HFF-Myc (cell line): Measurements from ENCODE around the gene PTPN1.

Experiments used
- DNase-seq: peaks from one replicate; pipeline ENCODE4 v3.0.0-alpha.2; 2011; ENCODE audit warnings: low read depth; ENCODE audit errors: extremely low read depth
- H3K4me3 ChIP-seq: replicated peaks from 2 replicates; pipeline ENCODE4 v1.5.1; 2011; ENCODE audit warnings: low read depth, mild to moderate bottlenecking, control low read depth, low read length
- TF ChIP-seq, protein P1 (sequence below): IDR thresholded peaks from 2 replicates; pipeline ENCODE4 v1.5.1; 2012; ENCODE audit warnings: mild to moderate bottlenecking, low read depth, low read length, control low read depth; ENCODE audit errors: missing control alignments

Gene PTPN1

DNA sequence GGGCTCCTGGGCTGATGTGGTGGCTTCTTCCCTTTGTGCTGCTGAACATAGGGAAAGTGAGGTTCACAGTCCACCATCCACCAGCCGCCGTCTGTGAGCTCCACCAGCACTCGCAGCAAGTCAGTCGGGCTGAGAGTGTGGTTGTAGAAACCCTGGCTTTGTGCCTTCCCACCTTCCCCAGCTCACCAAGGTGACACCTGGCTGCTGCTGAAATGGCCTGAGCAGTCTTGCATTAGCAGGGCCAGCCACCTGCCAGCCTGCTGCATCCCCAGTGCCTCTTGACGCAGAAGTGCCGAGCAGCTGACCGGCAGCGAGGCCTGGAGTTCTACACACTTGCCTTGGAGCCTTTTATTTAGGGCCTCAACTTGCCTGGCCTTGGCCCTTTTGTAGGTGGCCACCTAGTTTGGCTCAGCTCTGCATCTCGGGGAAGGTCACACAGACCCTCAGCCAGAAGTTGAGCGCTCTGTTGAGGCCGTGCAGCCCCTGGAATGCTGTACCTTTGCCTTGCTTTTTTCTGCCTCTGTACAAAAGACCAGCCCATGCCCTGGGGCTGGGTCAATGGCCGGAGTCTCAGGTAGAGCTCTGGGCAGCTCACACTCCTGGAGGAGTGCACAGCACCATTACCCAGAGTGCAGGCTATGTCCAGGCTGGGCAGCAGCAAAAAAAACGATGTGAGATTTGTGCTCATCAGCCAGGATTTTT is 76.5 kb downstream of the PTPN1 start:
- no peak for DNase-seq
- H3K4me3 ChIP-seq = no peak overlapping the region
- TF ChIP-seq, protein P1, sequence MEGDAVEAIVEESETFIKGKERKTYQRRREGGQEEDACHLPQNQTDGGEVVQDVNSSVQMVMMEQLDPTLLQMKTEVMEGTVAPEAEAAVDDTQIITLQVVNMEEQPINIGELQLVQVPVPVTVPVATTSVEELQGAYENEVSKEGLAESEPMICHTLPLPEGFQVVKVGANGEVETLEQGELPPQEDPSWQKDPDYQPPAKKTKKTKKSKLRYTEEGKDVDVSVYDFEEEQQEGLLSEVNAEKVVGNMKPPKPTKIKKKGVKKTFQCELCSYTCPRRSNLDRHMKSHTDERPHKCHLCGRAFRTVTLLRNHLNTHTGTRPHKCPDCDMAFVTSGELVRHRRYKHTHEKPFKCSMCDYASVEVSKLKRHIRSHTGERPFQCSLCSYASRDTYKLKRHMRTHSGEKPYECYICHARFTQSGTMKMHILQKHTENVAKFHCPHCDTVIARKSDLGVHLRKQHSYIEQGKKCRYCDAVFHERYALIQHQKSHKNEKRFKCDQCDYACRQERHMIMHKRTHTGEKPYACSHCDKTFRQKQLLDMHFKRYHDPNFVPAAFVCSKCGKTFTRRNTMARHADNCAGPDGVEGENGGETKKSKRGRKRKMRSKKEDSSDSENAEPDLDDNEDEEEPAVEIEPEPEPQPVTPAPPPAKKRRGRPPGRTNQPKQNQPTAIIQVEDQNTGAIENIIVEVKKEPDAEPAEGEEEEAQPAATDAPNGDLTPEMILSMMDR = no peak

DNA sequence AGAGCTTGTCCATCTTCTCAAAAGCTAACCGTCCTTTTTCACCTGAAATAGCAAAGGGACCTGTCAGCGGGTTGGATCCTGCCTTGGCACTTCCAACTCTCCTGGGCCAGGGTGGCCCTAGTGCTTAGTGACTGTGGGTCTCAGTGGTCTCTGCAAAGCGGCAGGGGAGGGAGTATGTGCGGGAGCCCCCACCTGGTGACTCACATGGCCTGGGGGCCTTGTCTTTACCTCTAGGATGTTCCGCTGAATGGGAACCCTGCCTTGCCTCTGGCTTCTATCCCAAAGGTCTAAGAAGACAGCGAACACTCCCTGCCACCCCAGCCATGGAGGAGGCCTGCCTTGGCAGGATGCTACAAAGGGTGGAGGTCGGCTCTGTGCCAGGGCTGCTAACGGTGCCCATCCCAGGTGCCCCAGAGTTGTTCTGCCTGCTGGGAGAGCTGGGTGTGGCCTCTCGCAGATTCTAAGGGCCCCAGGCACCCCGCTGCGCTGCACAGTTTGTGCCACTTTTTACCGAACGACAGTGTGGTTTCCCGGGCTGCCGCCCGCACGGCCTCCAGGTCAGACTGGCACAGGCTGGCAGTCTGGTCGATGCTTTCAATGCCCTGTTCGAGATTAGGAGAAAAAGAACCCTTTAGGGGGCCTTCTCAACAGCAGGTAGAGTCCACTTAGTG is 77.2 kb downstream of the PTPN1 start:
- no peak overlapping the region for H3K4me3 ChIP-seq
- TF ChIP-seq, protein P1 = no peak
- DNase-seq = no peak

DNA sequence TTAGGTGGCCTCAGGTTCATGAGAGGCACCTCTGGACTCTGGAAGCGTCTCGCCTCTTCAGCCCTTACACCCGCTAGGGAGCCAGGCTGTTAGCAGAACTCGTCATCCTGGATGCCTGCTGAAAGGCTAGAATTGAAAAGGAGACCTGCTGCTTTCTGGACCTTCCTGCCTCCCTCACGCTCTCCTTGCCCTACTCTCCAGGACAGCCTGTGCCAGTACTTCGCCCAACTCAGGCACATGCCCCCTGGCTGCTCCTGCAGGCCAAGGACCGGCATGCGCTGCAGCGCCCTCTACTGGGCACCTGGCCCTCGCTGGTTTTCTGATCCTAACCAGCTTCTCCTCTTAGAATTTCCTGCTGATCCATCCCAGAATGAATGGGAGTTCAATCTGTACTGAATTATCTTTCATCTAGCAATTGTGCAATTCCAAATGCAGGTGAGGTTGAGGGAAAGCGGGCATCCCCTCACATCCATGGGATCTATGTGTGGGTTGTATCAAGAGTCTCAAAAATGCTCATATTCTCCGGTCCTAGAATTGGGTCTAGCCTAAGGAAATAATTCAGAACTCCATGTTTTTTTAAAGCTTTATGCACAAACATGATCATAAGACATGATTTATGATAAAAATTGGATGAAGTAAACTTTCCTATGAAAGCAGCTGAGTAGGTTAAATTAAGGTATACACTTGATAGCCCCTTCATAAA is 78.0 kb downstream of the PTPN1 start:
- TF ChIP-seq, protein P1 = peak; percentile 100
- DNase-seq = no peak
- H3K4me3 ChIP-seq = no peak overlapping the region

DNA sequence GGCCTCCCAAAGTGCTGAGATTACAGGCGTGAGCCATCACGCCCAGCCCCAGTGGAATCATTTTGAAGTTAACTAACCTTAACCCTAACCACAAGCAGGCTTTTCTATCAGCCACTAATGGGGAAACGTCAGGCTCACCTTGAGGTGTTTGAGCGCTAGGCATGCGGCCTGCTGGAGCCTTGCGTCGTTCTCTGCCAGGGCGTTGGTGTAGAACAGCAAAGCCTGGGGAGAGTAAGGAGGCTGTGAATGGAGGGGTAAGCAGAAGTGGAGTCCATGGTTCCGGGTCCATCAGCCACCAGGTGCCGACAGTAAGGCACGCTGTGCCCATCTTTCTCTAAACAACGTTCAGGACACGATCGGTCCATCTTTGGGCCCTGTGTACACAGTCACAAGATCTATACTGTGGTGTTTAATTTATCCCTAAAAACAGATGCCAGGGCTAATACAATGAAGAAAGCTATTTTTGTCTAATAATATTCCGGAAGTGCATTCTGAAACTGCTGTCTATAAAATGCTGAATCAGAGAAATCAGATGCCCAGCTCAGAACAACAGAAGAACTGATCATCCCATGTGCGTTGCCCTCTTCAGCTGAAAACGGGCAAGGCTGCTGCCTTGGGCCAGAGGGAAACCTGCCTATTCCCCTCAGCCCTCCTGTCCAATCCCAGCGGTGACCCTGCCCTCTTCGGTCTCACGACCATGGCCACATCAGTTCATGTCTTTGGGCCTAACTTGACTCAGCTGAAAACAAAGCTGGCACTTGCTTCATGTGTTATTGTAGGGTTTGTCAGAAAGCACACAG is 79.6 kb downstream of the PTPN1 start:
- no peak overlapping the region for H3K4me3 ChIP-seq
- no peak for DNase-seq
- TF ChIP-seq, protein P1 = no peak

DNA sequence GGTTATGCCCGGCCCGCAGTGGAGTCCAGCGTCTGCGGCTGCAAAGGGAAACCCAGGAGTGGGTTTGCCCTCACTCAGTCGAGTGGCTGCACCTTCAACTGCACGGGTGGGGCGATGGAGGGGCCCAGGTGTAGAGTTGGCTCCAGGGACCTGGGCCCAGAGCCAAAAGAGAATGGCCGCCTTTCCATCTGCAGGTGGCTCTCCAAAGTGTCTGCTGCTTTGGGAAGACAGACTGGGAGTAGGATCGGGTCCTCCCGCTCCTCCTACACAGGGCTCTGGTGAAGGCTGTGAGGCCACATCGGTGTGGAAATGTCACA is 80.1 kb downstream of the PTPN1 start:
- TF ChIP-seq, protein P1 = no peak
- DNase-seq = no peak

DNA sequence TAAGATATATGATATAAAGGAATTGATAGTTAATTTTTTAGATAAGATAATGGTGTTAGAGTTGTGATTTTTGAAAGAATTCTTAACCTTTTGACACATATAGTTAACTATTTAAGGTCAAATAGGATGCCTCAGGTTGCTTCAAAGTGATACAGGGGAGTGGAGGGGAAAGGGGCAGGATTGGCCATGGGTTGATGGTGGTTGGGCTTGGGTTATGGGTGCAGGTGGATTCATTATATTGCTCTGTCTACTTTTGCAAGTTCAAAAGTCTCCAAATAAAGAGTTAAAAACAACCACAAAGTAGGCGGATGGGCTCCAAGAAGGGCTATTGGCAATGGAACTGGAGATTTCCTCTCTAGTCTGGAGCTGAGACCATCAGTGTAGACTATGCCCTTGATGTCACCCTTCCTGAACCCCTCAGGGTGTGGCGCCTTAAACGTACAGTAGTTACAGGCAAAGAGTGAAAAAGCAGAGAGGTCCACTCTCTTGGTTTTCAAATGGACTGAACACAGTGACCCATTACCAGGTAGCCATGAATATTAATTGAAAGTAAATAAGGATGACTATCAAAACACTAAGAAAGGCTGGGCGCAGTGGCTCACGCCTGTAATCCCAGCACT is 81.2 kb downstream of the PTPN1 start:
- TF ChIP-seq, protein P1 = no peak
- DNase-seq = no peak
- H3K4me3 ChIP-seq = no peak overlapping the region

More for the DNA sequence above, 80.1 kb downstream of the PTPN1 start:
- H3K4me3 ChIP-seq = no peak overlapping the region
